RKO (cell line): ENCODE results near the gene RIN3.

Experiments
- DNase-seq: peaks from one replicate; pipeline ENCODE4 v3.0.0-alpha.2; 2016; ENCODE audit warnings: low spot score

The RIN3 gene

DNA sequence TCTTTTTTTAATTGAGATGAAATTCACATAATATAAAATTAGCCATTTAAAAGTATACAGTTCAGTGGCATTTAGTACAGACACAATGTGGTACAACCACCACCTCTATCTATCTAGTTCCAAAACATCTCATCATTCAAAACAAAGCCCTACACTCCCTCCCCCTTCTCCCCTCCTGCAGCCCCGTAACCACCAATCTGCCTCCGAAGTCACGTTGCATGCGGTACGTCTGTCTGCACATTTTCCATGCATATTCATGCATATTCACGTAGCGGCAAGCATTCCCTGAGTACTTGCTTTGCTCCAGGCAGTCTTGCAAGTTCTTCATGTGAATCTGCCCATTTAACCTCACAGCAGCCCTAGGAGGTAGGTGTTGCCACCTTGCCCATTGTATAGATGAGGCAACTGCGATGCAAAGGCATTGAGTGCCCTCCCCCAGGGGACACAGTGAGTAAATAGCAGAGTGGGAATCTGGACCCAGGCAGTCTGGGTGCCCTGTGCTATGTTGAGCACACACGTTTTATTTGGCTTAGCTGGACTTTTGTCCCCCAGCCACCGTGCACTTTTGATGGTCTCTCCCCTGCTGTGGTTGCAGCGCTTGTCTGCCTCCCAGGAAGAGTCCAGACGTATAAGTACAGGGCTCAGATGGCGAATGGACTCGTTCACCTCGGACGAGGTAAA lies 43.4 kb downstream of the RIN3 start:
- DNase-seq, result no peak

GRCh38 chr14:92557544-92557912 lies 43.9 kb downstream of the RIN3 start:
- DNase-seq, result no peak

DNA sequence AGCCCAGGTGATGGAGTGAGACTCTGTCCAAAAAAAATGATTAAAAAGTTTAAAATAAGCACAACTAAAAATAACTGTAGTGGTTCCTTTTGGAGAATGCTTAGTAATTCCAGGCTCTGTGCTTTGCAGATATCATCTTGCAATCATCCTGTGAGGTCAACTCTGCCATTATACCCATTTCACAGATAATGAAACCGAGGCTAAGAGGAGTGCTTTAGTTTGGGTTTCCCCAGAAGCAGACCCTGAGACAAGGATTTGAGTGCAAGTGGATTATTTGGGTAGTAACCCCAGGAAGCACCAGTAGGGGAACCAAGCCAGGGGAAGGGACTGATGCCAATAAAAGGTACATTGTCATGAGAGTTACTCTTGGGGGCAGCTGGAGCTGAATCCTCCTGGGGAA lies 44.7 kb downstream of the RIN3 start:
- no peak for DNase-seq

GRCh38 chr14:92559486-92559885 lies 45.9 kb downstream of the RIN3 start:
- DNase-seq, result no peak

GRCh38 chr14:92560106-92560865 lies 46.7 kb downstream of the RIN3 start:
- no peak for DNase-seq

- no peak for DNase-seq
Measured at GRCh38 chr14:92561906-92562479, 48.4 kb downstream of the RIN3 start.

- no peak for DNase-seq
Measured at GRCh38 chr14:92563359-92563758, 49.8 kb downstream of the RIN3 start.

DNA sequence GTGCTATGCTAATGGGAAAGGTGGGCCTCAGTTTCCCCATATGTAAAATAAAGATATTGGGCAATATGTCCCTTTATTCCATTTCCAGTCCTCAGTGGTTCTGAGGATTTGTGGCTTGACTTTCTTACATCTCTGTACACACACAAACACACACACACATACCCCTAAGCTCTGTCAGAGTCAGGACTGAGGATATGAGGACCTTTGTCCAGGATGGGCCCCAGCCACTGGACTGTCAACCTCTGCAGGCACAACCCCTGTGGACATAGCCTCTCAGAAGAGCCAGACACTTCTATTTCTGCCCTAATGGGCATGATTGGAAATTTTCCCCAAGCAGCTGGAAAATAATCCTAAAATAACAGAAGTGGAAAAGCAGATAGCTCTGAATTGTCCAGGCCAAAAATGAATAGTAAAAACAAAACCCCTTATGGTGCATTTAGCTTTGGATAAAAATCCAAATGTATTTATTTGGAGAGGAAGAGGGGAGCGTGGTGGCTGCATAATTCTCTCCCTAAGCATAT lies 50.2 kb downstream of the RIN3 start:
- no peak for DNase-seq

GRCh38 chr14:92564344-92565039 lies 50.9 kb downstream of the RIN3 start:
- DNase-seq, result no peak

GRCh38 chr14:92565040-92565717 lies 51.6 kb downstream of the RIN3 start:
- no peak for DNase-seq

DNA sequence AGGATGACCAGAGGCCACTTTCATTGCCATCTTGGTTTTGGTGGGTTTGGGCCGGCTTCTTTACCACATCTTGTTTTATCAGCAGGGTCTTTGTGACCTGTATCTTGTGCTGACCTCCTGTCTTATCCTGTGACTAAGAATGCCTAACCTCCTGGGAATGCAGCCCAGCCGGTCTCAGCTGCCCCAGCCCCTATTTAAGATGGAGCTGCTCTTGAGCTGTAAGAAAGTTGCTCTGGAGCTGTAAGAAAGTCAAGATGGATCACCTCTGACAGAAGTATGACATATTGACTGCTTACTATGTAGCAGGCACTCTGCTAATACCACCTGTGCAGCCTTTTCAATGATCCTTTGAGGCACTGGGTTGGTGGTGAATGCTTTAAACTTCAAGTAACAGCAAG lies 52.1 kb downstream of the RIN3 start:
- no peak for DNase-seq

- no peak for DNase-seq
Measured at GRCh38 chr14:92567173-92567725, 53.7 kb downstream of the RIN3 start.

DNA sequence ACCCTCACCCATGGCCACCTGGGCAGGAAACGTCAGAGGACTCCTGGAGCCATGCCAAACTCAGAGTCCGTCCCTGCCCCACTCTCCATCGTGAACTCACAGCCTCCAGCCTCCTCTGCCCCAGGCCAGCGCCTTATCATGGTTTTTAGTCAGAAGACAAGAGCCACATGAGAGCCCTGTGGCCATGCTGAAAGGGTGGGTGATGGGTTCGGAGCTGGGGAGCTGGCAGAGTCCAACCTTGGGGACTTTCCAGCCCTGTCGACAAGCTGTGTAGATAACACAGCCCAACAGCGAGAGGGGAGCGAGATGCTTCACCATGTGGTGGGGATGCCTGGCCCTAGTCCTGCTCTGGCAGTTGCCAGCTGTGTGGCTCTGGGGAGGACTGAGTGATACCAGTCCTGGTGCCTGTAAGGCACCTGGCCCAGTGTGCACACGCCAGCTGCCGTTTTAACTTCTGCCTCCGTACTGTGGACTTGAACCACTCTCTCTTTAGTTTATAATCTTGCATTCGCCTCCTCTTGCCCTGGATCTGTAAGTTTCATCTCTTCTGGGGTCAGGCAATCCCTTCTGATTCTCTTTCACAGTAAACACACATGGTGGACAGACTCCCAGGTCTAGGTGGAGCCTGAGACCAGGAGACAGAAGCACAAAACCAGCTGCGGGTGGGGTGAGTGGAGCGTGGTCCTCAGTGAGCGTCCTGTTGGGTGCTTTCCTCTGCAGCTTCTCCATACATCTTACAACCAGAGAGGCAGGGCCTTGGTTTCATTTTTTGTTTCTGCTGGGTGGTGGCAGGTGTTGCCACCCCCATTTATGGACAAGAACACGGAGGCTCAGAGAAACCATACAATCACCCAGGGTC lies 55.3 kb downstream of the RIN3 start:
- no peak for DNase-seq

DNA sequence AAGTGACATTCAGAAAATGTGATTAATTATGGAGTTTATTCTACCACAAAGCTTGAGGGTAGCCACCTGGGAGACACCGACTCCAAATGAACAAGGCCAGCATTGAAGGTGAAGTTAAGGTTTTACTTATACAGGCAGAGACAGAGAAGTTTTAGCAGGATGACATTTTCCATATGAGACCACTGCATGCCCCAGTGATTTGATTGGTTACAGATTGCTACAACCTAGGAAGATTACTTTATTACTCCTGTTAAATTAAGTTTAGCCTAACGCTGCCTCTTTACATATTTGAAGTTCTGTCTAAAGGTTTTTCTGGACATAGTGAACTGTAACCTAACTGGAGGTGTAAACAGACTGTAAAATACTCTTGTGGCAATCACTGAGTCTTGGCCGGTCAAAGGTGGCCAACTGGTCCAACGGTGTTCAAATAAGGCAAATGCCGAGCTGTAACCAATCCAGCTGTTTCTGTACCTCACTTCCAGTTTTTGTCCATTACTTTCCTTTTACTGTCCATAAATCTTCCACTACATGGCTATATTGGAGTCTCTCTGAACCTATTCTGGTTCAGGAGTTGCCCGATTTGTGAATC lies 57.2 kb downstream of the RIN3 start:
- DNase-seq, result no peak

DNA sequence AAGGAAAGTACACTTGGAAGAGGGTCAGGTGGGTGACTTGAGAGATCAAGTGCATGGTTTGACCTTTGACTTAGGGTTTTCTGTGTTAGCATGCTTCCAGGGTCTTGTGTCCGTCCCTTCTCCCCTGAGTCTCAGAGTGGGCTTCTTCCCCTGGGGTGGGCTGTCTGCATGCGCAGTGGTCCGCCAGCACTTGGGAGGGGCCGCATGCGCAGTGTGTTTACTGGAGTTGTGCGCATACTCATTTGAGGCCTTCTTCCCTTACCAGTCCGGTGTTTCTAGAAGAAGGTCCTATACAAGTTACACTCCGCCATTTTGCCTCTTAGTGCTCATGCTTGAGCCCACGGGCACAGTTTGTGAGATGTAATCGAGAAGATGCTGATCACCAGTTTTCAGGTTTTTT lies 58.5 kb downstream of the RIN3 start:
- DNase-seq, result no peak

DNA sequence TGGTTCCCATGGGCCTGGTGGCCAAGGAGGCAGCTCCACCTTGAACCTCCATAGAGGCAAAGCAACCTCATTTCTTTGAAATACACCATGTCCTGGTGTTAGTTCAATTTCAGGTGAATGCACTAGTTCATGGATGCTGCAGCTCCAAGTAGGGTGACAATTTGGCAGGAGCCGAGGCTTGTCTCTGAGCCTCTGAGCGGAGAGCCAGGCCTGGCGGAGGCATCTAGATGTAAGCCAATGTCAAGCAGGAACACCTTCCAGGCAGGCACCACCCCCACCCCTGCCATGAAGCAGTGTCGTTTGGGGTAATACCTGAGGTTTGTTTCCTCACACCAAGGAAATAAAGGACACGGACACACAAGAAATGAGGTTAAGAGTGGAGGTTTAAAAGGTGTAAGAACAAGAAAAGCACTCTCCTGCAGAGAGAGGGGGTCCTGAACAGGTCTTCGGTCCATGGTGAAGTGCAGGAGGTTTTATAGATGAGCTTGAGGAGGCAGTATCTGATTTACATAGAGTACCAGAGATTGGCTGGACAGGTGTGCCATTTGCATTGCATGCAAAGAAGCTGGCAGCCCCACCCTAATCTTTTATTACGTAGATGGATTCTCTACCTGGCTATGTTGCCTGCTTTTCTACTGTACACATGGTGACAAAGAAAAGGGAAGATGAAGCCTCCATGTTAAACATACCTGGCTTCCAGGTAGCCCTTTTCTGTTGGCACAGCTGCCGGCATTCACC lies 60.3 kb downstream of the RIN3 start:
- DNase-seq, result no peak

DNA sequence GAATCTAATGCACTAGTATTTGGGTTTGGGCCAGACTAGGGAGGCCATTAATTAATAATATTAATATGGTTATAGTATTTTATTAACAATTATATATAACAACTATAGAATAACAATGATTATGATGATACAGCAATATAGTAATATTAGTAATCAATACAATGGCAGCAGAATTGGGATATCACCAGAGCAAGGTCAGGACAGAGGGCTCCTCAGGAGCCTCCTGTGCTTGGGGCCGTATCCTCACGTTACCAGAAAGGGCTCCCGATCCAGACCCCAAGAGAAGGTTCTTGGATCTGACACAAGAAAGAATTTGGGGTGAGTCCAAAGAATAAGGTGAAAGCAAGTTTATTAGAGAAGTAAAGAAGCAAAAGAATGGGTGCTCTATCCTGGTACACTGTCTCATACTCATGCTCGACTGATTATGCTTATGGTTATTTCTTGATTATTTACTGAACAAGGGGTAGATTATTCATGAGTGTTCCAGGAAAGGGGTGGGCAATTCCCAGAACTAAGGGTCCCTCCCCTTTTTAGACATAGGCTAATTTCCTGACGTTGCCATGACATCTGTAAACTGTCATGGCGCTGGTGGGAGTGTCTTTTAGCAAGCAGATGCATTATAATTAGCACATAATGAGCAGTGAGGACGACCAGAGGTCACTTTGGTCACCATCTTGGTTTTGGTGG lies 61.6 kb downstream of the RIN3 start:
- no peak for DNase-seq

DNA sequence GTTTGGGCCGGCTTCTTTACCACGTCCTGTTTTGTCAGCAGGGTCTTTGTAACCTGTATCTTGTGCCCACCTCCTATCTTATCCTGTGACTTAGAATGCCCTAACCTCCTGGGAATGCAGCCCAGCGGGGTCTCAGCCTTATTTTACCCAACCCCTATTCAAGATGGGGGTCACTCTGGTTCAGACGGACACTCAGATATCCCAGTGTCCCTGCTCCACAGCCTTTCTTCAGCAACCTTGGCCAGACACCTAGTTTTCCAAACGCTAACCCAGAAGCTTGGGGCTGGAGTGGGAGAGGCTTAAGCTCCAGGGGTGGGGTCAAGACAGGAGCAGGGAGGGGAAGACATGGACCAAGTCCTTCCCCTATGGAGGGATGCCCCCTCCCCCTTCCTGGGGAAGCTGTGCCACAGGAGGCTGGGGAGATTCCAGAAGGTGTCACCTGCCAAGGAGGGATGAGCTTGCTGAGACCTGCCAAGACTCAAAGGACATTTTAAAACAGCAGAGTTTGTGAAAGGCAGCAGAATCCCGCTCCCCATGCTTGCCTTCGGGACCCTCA lies 62.2 kb downstream of the RIN3 start:
- no peak for DNase-seq

DNA sequence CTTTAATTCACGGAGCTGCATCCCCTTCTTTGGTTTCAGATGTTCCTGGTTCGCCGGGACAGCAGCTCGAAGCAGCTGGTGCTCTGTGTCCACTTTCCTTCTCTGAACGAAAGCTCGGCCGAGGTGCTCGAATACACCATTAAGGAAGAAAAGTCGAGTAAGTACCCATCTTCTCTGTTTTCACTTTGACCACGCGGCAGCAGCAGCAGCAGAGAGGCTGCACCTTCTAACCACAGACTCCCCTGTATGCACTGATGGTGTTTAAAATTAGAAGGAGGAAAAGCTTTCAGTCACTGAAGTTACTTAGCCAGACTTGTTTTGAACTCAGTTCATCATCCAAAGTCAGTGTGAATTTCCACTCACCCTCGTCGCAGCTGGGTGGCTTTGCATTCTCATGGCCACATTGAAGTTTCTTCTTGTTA lies 63.8 kb downstream of the RIN3 start:
- DNase-seq, result no peak
